ENCODE results near the gene LRRFIP1.

DNA sequence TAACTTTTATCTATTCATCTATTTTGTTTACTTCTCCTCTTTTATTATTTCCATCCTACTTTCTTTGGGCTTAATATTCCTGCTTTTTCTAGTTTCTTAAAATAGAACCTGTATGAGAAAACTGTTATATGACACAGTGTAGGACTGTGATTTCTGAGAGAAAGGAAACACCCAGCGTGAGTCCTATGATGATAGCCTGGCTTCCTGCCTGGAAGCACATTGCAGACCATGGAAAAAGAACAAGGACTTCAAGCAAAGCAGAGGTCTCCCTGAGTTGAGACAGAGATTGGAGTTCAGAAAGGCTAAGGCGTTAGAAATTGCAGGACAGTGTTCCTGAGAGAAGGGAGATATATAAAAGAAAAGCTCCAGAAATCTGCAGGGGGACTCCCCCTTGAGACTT, 178.9 kb downstream of the LRRFIP1 start:
- no peak for TF ChIP-seq EZH2phosphoT487 (IDR thresholded peaks at IDR 0.05; ENCODE audit: low read depth)
- TF ChIP-seq, protein P1, sequence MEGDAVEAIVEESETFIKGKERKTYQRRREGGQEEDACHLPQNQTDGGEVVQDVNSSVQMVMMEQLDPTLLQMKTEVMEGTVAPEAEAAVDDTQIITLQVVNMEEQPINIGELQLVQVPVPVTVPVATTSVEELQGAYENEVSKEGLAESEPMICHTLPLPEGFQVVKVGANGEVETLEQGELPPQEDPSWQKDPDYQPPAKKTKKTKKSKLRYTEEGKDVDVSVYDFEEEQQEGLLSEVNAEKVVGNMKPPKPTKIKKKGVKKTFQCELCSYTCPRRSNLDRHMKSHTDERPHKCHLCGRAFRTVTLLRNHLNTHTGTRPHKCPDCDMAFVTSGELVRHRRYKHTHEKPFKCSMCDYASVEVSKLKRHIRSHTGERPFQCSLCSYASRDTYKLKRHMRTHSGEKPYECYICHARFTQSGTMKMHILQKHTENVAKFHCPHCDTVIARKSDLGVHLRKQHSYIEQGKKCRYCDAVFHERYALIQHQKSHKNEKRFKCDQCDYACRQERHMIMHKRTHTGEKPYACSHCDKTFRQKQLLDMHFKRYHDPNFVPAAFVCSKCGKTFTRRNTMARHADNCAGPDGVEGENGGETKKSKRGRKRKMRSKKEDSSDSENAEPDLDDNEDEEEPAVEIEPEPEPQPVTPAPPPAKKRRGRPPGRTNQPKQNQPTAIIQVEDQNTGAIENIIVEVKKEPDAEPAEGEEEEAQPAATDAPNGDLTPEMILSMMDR (IDR thresholded peaks at IDR 0.05; ENCODE audit: low read depth, low read length) = no peak
